ENCODE measurements around the gene PKN1. TPM values are rescaled to one million over a fixed set of nuclear protein-coding genes. Genes with fewer than 3 reads are reported as not detected.

Gene PKN1
- total RNA-seq, 4 donors from 2014 or later: 56.2 to 129 (median 82.4) TPM

- intact Hi-C loops (cut with DNase I; ENCODE audit: low total_unique reads): no loop called here
- Histone ChIP-seq H3K4me3 (peak overlapping the region; percentile 79 to 96), H3K4me1 (peaks cover 0 to 16% of the 10 kb centered on the region in 2 donors), H3K9me3 (no peaks in the 10 kb centered on the region), H3K27me3 (no peaks in the 10 kb centered on the region), H3K36me3 (no peaks in the 10 kb centered on the region), H3K27ac (peak overlapping the region; percentile 92 to 97)
- DNase-seq: peak; percentile 72 to 77
- TF ChIP-seq POLR2A (IDR thresholded peaks at IDR 0.05): peak in 1 of 2 donors; percentile 24
- peak in 1 of 4 experiments; percentile 3 for TF ChIP-seq CTCF (IDR thresholded peaks at IDR 0.05)
Measured at GRCh38 chr19:14434543-14435319, 1.6 kb downstream of the PKN1 start.

- Histone ChIP-seq H3K27ac (peak overlapping the region; percentile 92 to 97), H3K4me1 (peaks cover 0 to 16% of the 10 kb centered on the region in 2 donors), H3K4me3 (no peak overlapping the region), H3K27me3 (no peaks in the 10 kb centered on the region), H3K9me3 (no peaks in the 10 kb centered on the region), H3K36me3 (no peaks in the 10 kb centered on the region)
- TF ChIP-seq CTCF (IDR thresholded peaks at IDR 0.05) (no peak), POLR2A (IDR thresholded peaks at IDR 0.05) (no peak)
- intact Hi-C loops (cut with DNase I; ENCODE audit: low total_unique reads): no loop called here
- DNase-seq: no peak
Measured at GRCh38 chr19:14435320-14436050, 2.4 kb downstream of the PKN1 start.

- no peaks in the 10 kb centered on the region for H3K27me3 ChIP-seq
- no peaks in the 10 kb centered on the region for H3K36me3 ChIP-seq
- H3K4me3 ChIP-seq: no peak overlapping the region
- no peak overlapping the region for H3K27ac ChIP-seq
- intact Hi-C loops (cut with DNase I; ENCODE audit: low total_unique reads): no loop called here
- no peaks in the 10 kb centered on the region for H3K9me3 ChIP-seq
- no peak for DNase-seq
- peaks cover 0 to 16% of the 10 kb centered on the region in 2 donors for H3K4me1 ChIP-seq
- TF ChIP-seq CTCF (IDR thresholded peaks at IDR 0.05) (no peak), POLR2A (IDR thresholded peaks at IDR 0.05) (no peak)
Measured at GRCh38 chr19:14437578-14438140, 4.6 kb downstream of the PKN1 start.

- Histone ChIP-seq H3K4me3 (no peak overlapping the region), H3K9me3 (no peaks in the 10 kb centered on the region), H3K4me1 (peaks cover 0 to 16% of the 10 kb centered on the region in 2 donors), H3K27ac (no peak overlapping the region), H3K36me3 (no peaks in the 10 kb centered on the region), H3K27me3 (no peaks in the 10 kb centered on the region)
- no peak for TF ChIP-seq CTCF (IDR thresholded peaks at IDR 0.05)
- no peak for TF ChIP-seq POLR2A (IDR thresholded peaks at IDR 0.05)
- intact Hi-C loops (cut with DNase I; ENCODE audit: low total_unique reads): no loop called here
- DNase-seq: no peak
Measured at GRCh38 chr19:14439014-14439413, 5.9 kb downstream of the PKN1 start.

GRCh38 chr19:14440049-14440448 lies 6.9 kb downstream of the PKN1 start:
- no peak overlapping the region for H3K4me3 ChIP-seq
- no peaks in the 10 kb centered on the region for H3K36me3 ChIP-seq
- peaks cover 0 to 11% of the 10 kb centered on the region in 2 donors for H3K4me1 ChIP-seq
- TF ChIP-seq POLR2A (IDR thresholded peaks at IDR 0.05) (no peak), CTCF (IDR thresholded peaks at IDR 0.05) (no peak)
- intact Hi-C loops (cut with DNase I; ENCODE audit: low total_unique reads): no loop called here
- peak in 1 of 2 donors; percentile 31 for DNase-seq
- H3K27me3 ChIP-seq: no peaks in the 10 kb centered on the region
- no peaks in the 10 kb centered on the region for H3K9me3 ChIP-seq
- H3K27ac ChIP-seq: no peak overlapping the region

Measured in uterus (tissue), 4 donors.